Panc1 (cell line): ENCODE data around the gene CD276. TPM values are rescaled to one million over a fixed set of nuclear protein-coding genes. Genes with fewer than 3 reads are reported as not detected.

Experiments
- ATAC-seq: fragments of 200-7000 bp; cut with Tn5 transposase; 2 replicates; pipeline ENCODE4 v1.9.1; 2020; ENCODE audit warnings: mild to moderate bottlenecking, moderate library complexity
- BruUV-seq: library from RNA; stranded (reverse); fragments of 400-500 nt; replicated peaks from 2 replicates; lab custom pipeline; 2021; lab: Mats Ljungman, UMichigan
- CTCF ChIA-PET: fragments of 300-600 bp; sonication (Branson Sonifier 250); formaldehyde crosslinking; loops from one replicate; lab custom pipeline; 2022; ENCODE audit warnings: antibody characterized with exemption; lab: Charles Lee
- POLR2A ChIA-PET: fragments of 300-600 bp; sonication (Branson Sonifier 250); formaldehyde crosslinking; loops from one replicate; lab custom pipeline; 2022; ENCODE audit warnings: antibody characterized with exemption; lab: Charles Lee
- DNase-seq: peaks from one replicate; pipeline ENCODE4 v3.0.0-alpha.2; 2010; ENCODE audit warnings: low read depth, low spot score
- H3K27ac ChIP-seq: 2 replicates; pipeline ENCODE4 v1.5.1; 2011; ENCODE audit warnings: mild to moderate bottlenecking, low read length, inconsistent platforms
- H3K27me3 ChIP-seq: fragments of 200-500 bp; sonication (Bioruptor generic); 2 replicates; pipeline ENCODE4 v1.6.0; 2014; ENCODE audit warnings: low read length, inconsistent platforms; ENCODE audit not compliant: control insufficient read depth, insufficient read depth
- H3K36me3 ChIP-seq: fragments of 200-500 bp; sonication (Bioruptor generic); 2 replicates; pipeline ENCODE4 v1.5.1; 2014; ENCODE audit warnings: inconsistent platforms, mild to moderate bottlenecking, low read length, moderate library complexity; ENCODE audit not compliant: control insufficient read depth, insufficient read depth
- H3K4me1 ChIP-seq: 2 replicates; pipeline ENCODE4 v1.5.1; 2011; ENCODE audit warnings: inconsistent platforms, mild to moderate bottlenecking, low read length, moderate library complexity; ENCODE audit not compliant: control insufficient read depth, insufficient read depth
- H3K4me3 ChIP-seq, 2 experiments: 2 replicates each; pipeline ENCODE4 v1.5.1; 2011 to 2012; ENCODE audit warnings: low read depth in 2 of 2, low read length in 2 of 2, mild to moderate bottlenecking in 2 of 2, inconsistent platforms in 1 of 2, moderate library complexity in 1 of 2
- H3K9me3 ChIP-seq: fragments of 200-500 bp; sonication (Bioruptor generic); 2 replicates; pipeline ENCODE4 v1.5.1; 2014; ENCODE audit warnings: low read depth, mild to moderate bottlenecking, inconsistent platforms, low read length, moderate library complexity; ENCODE audit not compliant: control insufficient read depth, insufficient read depth
- CTCF ChIP-seq: fragments of 450-650 bp; IDR thresholded peaks from 2 replicates; pipeline ENCODE4 v1.5.1; 2017; ENCODE audit warnings: mild to moderate bottlenecking
- POLR2AphosphoS5 ChIP-seq: IDR thresholded peaks from 2 replicates; pipeline ENCODE4 v1.6.1; 2012; ENCODE audit warnings: mild to moderate bottlenecking, low read depth, low read length, moderate library complexity
- REST ChIP-seq, 2 experiments: IDR thresholded peaks; 2 replicates each; pipeline ENCODE4 v1.6.1; 2011 to 2012; ENCODE audit warnings: low read depth in 2 of 2, control low read depth in 1 of 2, low read length in 1 of 2, mild to moderate bottlenecking in 1 of 2, moderate library complexity in 1 of 2; ENCODE audit not compliant: insufficient read depth in 1 of 2
- SIN3A ChIP-seq: IDR thresholded peaks from 2 replicates; pipeline ENCODE4 v1.6.1; 2012; ENCODE audit warnings: low read depth, mild to moderate bottlenecking, low read length, moderate library complexity, borderline replicate concordance; ENCODE audit not compliant: insufficient read depth
- TCF7L2 ChIP-seq: IDR thresholded peaks from 2 replicates; pipeline ENCODE4 v1.6.1; 2011; ENCODE audit warnings: mild to moderate bottlenecking, low read depth, low read length, inconsistent platforms
- in situ Hi-C: cut with HindIII; loops from 2 replicates; pipeline ENCODE4 v1.10.0; 2016; ENCODE audit warnings: low sequenced_read_pairs, low pct_unique_long_range_greater_than_20kb
- intact Hi-C: fragments of 100-400 bp; cut with micrococcal nuclease; formaldehyde crosslinking; loops from one replicate; pipeline ENCODE4 v1.10.0; 2022; ENCODE audit not compliant: unreplicated experiment
- total RNA-seq: library from RNA; stranded (reverse); gene quantifications from one replicate; pipeline ENCODE4 v1.2.1, GENCODE V29; 2021; ENCODE audit not compliant: unreplicated experiment

CD276 gene
- total RNA-seq, 1 experiment from 2014 or later, result 99.1 TPM

GRCh38 chr15:73681856-73682599, 2.2 kb upstream of the CD276 start:
- in situ Hi-C loops (no loop called here), intact Hi-C loops (no loop called here)
- H3K27me3 ChIP-seq, result no peaks in the 10 kb centered on the region
- ATAC-seq, result no peak
- TF ChIP-seq CTCF (no peak), TCF7L2 (no peak), POLR2AphosphoS5 (no peak), SIN3A (no peak), REST (IDR thresholded peaks at IDR 0.05; ENCODE audit: insufficient read depth in 1 of 2, low read depth in 2 of 2, low read length in 1 of 2) (no peak)
- no peaks in the 10 kb centered on the region for H3K36me3 ChIP-seq
- no peak for DNase-seq
- no peaks in the 10 kb centered on the region for H3K9me3 ChIP-seq
- no peak overlapping the region for H3K4me3 ChIP-seq
- POLR2A ChIA-PET, result no interaction called here
- BruUV-seq, result no TSS peak
- peak overlapping the region; percentile 23; the same call in 1 of the 2 replicates for H3K27ac ChIP-seq
- CTCF ChIA-PET, result interaction anchor here (0.6 kb wide), 1 partner anchor 291 kb away, joined by 4 read pairs; no protein-coding TSS in a partner anchor
- H3K4me1 ChIP-seq, result peaks cover 16% of the 10 kb centered on the region

GRCh38 chr15:73682600-73683090, 1.5 kb upstream of the CD276 start:
- POLR2A ChIA-PET, result no interaction called here
- intact Hi-C loops, result no loop called here
- ATAC-seq, result no peak

More at GRCh38 chr15:73682600-73683090, 1.5 kb upstream of the CD276 start:
- DNase-seq, result no peak
- Histone ChIP-seq H3K4me1 (peaks cover 19% of the 10 kb centered on the region), H3K9me3 (no peaks in the 10 kb centered on the region), H3K36me3 (no peaks in the 10 kb centered on the region), H3K27me3 (no peaks in the 10 kb centered on the region), H3K27ac (peak overlapping the region; percentile 23; the same call in 1 of the 2 replicates), H3K4me3 (no peak overlapping the region)
- in situ Hi-C loops, result no loop called here
- CTCF ChIA-PET, result interaction anchor here (0.7 to 0.9 kb wide), 2 partner anchors 18 to 22 kb away, joined by 3 to 7 read pairs; no protein-coding TSS in a partner anchor
- TF ChIP-seq SIN3A, result no peak
- TF ChIP-seq CTCF, result no peak
- no peak for TF ChIP-seq TCF7L2
- no TSS peak for BruUV-seq
